NCI-H82 (cell line): ENCODE measurements around the gene SRPX2.

ENCODE experiments used
- DNase-seq: peaks from one replicate; lab custom pipeline; 2025; lab: John Stamatoyannopoulos, UW

Gene SRPX2

DNA sequence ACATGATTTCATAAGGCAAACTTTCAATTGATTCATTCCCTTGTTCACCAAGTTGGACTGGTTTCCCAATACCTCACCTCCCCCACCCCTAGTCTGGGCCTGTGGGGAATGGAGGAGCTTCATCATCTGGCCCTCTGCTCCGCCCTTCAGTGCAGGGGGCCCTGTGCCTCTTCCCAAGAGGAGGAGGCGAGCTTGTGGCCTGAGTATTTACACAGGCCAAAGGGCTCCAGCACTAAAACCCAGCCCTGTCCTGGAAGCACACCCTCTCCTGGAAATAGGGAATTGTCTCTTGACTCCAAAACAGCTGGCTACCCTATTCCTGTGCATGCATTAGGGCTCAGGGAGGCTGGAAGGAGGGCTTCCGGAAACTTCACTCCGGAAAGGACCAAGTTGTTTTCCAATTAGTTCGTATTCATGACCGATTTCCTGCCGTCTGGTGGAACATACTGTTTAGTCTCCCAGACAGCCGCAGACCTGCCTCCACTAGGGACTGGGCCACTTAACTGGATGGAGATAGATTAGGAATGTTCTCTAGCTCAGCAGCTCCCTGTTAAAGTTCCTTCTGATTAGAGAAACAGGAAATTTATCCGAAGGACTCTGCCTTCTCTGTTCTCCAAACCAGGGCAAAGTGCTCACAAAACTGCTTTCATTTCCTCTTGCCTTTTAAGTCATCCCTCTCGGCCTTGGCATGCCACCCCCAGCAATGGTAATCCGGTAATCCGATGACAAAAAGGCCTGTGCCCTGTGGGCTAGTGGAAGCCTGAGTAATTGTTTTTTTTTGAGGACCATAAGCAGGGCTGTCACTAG is 5.8 kb downstream of the SRPX2 start:
- DNase-seq = peak; percentile 83

DNA sequence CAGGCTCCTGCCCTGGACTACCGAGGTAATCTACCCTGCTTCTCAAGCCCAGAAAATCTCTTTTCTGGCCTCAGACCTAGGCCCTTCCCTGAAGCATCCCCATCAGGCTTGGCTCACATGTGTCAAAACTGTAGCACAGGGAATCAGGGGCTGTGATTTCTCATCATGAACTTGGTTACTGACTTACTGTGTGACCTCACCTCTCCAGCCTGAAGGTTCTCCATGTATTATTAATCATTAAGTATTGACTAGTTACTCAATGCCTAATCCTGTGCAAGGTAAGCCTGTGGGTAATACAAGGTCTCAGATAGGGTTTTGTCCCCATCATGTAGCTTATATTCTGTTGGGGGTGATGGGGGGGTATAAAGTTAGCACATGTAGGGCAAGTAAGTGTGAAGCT is 6.8 kb downstream of the SRPX2 start:
- peak; percentile 5 for DNase-seq

DNA sequence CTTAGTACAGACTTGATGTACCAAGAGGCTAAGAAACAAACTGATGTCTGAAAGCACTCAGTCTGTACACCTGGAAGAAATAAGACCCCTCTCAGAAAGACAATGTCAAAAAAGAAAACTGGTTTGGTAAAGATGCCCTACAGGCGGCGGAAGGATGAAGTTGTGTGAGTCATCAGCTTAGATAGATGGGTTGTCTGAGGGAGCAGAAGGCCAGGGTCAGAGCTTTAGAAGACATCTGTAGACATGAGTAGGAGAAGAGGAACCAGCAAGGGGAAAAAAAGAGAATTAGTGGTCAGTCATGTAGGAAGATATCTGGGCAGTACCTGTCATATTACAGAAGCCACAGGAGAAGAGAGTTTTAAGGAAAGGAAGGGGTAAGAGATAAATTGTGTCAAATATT is 8.3 kb downstream of the SRPX2 start:
- DNase-seq = no peak

DNA sequence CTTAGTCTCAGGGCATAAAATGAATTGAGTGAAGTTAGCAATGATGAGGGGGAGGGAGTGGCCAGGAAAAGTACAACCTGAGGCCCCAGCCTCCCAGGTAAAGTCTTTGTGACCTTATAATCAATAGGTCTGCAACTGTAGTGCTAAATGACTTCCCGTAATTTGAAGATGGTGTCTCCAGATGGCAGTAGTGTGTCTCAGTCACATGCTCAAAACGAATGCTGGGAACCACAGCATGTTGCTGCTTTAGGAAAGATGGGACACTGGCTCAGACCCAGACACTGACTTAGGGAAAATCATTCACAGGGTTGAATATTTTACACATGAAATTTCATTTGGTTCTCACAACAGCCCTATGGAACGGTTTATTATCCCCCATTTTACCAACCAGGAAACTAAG is 10.3 kb downstream of the SRPX2 start:
- DNase-seq = peak; percentile 74

DNA sequence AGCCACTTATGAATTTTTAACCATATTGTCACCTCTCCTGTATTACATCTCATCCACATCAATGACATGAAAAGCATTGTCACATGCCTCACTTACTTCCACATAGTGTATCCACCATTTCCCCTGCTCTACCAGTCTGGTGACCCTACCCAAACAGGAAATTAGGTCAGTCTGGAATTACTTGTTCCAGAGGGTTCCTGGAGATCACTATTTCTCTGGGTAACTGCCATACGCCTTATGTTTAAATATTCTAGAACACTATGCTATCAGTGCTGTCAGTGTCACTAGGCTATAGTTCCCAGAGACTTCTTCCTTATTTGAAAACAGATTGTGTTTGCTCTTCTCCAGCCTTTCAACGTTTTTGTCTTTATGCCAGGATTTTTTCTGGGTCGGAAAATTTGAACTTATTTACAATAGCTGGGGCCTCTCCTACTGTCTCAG is 15.0 kb downstream of the SRPX2 start:
- no peak for DNase-seq

DNA sequence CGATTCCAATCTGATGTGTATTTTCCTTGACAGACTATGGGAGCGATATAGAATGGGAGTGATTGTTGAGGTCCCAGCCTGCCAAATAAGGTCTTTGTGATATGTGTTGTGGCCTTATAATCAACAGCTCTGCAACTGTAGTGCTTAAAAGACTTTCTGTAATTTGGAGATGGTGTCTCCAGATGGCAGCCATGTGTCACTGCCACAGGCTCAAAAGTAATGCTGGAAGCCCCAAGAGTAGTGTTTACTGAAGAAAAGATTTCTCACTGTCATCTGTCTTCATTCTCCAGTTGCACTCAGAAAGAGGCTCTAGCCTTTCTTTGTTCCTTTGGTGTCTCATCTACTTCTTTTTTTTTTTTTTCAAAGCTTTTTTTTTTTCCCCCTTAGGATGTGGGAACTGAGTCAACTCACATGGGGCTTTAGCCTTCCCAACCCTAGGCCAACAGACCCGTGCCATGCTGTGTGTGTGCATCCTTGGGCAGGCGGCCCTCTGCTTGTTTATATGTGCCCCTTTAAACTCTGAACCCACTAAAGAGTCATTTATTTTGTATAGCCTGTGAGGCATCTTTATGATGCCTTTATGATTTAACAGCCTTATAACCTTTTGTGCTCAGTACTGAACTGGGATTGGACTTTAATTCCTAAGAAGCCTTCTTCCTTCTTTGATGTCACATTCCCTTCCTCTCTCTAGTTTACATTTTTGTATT is 15.6 kb downstream of the SRPX2 start:
- DNase-seq = peak; percentile 39

DNA sequence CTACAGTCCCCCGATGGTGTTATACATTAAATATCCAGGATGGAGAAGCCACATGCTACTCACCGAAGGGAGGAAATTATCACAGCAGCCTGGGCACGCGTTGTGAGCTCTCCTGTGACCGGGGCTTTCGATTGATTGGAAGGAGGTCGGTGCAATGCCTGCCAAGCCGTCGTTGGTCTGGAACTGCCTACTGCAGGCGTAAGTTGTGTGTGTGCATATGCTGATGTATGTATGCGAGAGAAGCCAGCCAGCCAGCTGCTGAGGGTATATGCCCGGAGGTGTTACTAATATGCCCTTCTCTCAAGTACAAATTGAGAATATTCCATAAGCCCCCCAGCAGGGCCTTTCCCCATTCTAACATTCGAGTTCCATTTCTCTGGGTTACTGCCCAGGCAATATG is 18.2 kb downstream of the SRPX2 start:
- no peak for DNase-seq

DNA sequence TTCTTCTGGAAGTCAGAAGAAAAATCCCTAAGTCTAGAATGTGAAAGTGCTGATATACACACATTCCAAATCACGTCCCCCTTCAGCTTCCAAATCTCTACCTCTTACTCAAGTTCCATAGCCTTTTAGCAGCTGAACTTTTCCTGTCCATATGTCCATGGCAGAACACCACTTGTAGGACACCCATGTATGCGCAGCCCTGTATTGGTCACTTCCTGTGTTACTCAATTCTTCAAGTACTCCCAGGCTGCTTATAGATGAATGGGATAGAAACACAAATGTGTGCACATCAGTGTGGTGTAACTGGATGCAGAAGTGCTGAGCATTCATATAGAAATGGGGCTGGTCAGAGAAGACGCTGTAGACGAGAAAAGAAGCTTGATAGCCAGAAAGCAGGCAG is 18.8 kb downstream of the SRPX2 start:
- no peak for DNase-seq

DNA sequence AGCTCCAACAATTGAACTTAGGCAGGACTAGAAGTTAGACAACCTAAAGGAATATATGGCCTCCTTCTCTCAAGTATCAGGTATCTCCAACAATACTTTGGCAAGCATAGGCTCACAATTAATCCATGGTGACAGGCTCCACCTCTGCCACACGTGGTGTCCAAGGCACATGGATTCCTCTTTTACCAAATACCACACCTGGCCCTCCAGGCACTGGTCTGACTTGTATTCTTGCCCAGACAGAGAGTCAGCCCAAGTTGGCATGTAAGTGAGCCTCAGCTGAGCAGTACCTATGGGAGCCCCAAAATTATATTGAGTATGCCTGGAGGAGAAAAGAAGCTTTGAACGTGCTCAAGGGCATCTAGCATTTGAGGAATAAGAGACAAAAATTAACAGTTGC is 19.6 kb downstream of the SRPX2 start:
- DNase-seq = no peak

DNA sequence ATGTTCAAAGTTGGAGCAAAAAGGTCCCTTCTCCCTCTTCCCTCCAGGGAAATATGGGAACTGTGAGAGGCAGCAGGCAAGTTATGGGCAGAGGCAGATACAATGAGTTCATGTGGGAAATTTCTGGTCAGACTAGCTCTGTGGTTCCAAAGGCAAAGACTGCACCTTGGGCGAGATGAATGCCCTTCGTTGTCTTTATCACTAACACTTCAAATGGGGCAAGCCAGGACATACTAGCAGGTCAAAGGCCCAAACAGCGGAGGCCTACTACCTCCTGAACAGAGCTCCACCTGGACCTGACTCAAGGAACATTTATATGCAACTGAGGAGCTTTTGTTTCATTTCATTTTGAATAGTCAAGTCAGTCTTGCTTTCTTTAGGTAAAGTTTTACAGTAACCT is 29.0 kb downstream of the SRPX2 start:
- no peak for DNase-seq

DNA sequence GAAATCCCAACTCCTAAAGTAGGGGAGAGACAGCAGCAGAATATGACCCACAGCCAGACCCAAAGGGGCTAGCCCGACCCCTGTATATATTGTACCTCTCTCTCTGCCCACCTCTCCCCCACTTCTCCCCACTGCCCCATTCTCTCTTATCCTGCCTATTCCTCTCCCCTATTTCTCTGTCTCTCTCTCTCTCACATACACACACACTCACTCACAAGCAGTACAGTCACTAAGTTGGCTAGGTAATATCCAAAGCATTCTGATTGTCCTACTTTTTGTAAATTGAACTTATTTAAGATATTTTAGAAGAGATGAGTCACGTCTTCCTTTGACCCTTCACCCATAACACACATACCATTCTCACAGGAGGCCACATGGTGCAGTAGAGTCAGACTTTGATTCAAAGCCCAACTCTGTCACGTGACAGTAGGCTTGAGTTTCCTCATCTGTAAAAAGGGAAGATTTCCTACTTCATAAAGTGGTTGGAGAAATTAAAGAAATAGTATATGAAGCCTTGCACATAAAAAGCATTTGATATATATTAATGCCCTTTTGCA is 29.5 kb downstream of the SRPX2 start:
- DNase-seq = no peak

DNA sequence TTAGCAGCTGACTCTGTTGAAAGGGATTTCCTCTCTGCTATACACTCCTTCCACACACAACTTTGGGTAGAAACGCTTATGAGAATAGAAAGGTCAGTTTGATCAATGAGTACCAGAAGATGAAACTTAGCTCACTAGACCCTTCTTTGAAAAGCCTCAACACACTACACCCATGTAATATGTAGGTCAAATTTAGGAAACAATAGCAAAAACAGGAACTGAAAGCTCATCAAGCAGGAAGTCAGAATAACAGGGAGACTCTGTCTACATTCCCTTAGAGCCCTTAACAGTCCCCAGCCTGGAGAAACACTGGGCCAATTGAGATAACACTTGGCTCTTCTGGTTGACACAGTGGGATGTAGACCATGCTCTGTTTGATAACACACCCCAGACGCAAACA is 30.7 kb downstream of the SRPX2 start:
- no peak for DNase-seq

DNA sequence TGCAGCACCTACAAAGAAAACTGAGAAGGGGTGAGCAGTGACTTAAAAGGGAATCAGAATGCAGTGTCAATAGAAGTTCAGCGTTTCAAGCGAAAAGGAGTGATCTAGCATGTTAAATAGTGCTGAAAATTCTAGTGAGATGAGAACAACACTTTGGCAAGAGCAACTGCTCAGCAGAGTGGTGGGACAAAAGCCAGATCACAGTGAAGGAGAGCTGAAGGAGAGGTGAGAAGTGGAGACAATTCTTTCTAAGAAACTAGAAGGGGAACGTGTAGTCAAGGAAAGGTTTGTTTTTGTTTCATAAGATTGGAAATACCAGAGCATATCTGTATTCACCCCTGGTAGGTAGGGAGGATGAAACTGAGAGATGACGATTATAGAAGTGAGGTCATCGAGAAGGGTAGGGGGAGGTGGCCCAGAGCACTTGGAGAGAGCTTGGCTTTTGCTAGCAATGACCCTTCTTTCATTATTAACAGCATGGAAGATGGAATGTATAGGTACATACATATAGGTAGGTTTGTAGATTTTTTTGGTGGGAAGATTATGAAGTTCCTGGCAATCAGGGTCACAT is 33.7 kb downstream of the SRPX2 start:
- no peak for DNase-seq

DNA sequence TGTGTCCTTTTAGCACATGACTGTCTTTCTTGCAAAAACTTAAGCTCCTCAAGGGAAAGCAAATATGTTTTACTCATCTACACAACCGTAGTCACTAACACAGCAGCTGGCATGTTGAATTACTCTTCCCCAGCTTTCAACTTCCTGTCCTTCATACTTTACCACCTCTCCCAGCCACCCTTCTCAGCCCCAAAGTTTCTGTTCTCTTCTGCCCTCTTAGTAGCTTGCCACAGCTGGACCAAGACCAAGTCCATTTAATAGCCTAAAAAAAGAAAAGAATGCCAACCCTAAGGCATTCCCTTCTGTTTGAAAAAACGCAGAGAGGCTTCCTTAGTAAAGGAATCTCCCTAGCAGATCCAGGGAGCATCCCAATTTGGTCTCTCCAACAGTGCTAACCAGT is 36.8 kb downstream of the SRPX2 start:
- DNase-seq = no peak

DNA sequence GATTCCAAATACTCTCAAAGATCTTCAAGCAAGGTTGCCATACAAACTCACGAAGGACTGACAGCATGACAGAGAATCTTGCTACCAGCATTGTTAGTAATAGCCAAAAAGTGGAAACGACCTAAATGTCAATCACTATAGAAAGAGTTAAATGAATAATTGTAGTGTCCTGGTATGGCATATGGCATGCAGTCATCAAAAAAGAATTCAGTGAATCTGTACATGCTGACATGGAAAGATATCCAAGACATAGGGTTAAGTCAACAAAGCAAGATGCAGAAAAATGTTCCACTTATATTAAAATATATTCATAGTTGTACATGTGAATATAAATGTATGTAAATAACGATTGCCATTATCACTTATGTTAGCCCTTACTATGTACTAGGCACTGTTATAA is 37.6 kb downstream of the SRPX2 start:
- DNase-seq = no peak

DNA sequence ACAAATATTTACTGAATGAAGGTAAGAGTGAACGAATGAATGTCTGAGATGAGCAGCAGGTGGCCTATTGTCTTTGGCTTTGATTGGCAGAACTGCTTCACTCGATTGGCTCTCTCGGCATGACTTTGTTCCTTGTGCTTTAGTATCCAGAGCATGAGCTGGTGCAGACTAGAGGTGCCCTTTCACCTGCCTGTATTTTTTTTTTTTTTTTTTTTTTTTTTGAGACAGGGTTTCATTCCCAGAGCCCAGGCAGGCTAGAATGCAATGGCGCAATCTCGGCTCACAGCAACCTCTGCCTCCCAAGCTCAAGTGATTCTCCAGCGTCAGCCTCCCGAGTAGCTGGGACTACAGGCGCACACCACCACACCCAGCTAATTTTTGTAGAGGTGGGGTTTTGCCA is 38.9 kb downstream of the SRPX2 start:
- DNase-seq = no peak

DNA sequence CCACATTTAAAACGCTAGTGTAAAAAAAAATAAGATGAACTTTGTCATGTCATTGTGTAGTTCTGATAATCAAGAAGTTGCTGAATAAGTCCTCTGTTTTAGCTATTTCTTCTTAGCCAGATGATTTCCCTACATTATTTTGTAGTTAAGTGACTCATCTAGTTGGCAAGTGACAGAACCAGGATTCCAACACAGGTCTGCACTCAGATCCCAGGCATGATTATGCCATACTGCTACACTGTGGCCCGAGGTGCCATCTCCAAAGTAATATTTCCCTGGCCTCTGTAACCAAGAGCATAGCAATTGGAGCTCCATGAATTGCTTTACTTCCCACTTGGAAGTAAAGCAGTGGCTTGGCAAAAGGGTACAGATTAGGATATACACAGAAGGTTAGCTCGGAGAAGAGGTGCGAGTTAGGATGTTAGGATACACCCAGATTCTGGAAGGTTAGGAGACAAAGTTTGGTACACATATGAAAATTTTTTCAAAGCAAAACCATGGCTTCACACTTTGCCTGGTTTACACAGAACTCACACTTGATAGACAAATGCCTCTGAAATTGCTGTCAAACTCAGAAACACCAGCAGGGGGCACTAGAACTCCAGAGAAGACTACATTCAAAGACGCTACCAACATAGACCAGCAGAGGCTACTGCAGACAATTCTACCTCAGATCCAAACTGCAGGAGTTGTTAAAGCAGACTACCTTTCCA is 41.4 kb downstream of the SRPX2 start:
- DNase-seq = peak; percentile 86

DNA sequence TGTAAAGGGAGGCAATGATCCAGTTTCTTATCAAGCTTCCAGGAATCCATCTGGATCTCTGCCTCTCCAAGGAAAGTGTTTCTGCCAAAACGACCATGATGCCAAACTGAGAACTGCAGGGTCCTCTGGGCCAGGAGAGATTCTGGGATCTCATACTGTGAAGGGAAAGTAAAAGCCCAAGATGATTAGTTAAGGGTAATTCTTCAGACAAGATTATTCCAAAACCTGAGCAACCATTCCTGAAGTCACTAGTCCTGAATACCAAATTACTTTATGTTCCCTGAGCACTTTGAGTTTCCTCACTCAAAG is 42.0 kb downstream of the SRPX2 start:
- no peak for DNase-seq

DNA sequence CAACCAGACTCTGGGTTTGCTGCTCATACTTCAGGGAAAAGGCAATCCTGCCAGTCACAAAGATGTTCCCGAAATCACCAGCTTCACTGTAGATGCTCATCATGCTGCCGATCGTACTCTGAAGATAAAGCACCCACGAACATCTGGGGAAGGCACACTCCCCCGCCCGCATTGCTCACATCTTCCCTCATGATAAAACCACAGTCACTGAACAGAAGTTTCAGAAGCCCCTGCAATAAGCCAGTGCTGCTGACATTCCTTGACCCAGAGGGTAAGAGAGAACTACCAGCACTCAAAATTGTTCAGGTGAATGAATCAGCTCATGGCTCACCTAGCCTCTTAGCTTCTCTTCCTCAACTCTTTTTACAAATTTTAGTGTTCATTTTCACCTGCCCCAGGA is 43.1 kb downstream of the SRPX2 start:
- DNase-seq = no peak

DNA sequence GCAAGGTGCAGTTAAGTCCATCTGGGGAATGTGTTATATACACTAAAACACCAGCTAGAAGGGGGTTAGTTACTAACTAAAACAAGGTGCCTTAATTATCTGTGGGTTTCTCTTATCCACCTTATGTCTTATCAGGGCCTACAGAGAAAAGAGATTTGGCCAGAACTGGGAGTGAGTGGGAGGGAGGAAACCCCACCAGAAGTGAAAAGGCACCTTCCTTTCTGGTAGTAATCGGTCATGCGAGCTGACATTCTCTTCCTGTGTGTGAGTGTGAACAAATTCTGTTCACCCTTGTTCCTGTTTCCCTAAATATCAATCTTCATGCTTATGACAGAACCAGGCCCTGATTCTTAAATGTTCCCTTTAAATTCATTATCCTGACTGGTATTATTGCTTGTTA is 43.5 kb downstream of the SRPX2 start:
- no peak for DNase-seq

DNA sequence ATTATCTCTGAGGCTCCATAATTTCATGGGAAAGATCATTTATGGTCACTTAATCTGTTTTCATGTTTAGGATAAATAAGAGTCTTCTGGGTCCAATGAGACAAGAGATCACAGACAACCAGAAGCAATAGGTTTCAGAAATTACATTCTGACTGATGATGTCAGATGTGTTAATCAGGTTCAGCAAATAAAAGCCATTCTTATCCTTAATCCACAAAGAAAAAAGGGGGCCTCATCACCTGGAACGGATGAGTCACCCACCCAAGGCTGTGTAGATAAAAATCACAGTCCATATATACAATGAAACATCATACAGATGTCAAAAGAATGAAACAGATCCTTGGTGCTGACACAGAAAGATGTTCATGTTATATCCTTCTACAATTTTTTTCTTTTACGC is 51.3 kb downstream of the SRPX2 start:
- DNase-seq = no peak

DNA sequence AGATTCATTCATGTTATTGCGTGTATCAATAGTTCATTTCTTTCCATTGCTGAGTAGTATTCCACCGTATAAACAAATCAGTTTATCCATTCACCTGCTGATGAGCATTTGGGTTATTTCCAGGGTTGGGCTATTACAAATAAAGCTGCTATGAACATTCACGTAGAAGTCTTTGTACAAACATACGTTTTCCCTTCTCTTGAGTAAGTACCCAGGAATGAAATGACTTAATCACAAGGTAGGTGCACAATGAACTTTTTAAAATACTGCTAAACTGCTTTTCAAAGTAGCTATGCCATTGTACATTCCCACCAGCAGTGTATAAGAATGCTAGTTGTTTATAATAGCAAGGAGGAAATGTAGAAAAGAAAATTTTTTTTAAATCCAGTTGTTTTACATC is 52.0 kb downstream of the SRPX2 start:
- DNase-seq = no peak
